Thymus (tissue), 14 donors: Measurements from ENCODE around the gene TDRD5. TPM values are rescaled to one million over a fixed set of nuclear protein-coding genes. Genes with fewer than 3 reads are reported as not detected.

Experiments
- DNase-seq, 9 donors: peaks; one replicate each; pipeline ENCODE4 v3.0.0-alpha.2; 2013; ENCODE audit warnings: low spot score in 9 of 9, low read depth in 6 of 9, missing footprints in 1 of 9
- H3K27ac ChIP-seq, 2 donors: one replicate each; pipeline ENCODE4 v1.5.1; 2013; ENCODE audit warnings: control low read depth in 1 of 2, low read depth in 1 of 2, low read length in 1 of 2, mild to moderate bottlenecking in 1 of 2, moderate library complexity in 1 of 2
- H3K27me3 ChIP-seq, 2 donors: one replicate each; pipeline ENCODE4 v1.5.1; 2013; ENCODE audit warnings: low read length in 1 of 2; ENCODE audit not compliant: control insufficient read depth in 2 of 2, insufficient read depth in 1 of 2
- H3K36me3 ChIP-seq, 2 donors: one replicate each; pipeline ENCODE4 v1.5.1; 2013; ENCODE audit warnings: low read length in 1 of 2, mild to moderate bottlenecking in 1 of 2, moderate library complexity in 1 of 2; ENCODE audit not compliant: control insufficient read depth in 2 of 2, insufficient read depth in 2 of 2
- H3K4me1 ChIP-seq, 2 donors: one replicate each; pipeline ENCODE4 v1.5.1; 2013; ENCODE audit warnings: low read length in 2 of 2; ENCODE audit not compliant: control insufficient read depth in 2 of 2, insufficient read depth in 2 of 2
- H3K4me3 ChIP-seq, 2 donors: one replicate each; pipeline ENCODE4 v1.5.1; 2013; ENCODE audit warnings: low read length in 2 of 2, control low read depth in 1 of 2, mild to moderate bottlenecking in 1 of 2
- H3K9me3 ChIP-seq, 2 donors: one replicate each; pipeline ENCODE4 v1.5.1; 2013; ENCODE audit warnings: low read length in 1 of 2, mild to moderate bottlenecking in 1 of 2; ENCODE audit not compliant: control insufficient read depth in 2 of 2, insufficient read depth in 1 of 2
- WGBS: extraction: QIAGEN DNeasy Blood & Tissue Kit; methylation state at CpG from one replicate; pipeline ENCODE4 v1.1.7; 2013; 5-methylcytosine and 5-hydroxymethylcytosine counted together
- long read RNA-seq, 10 donors: transcript quantifications; one replicate each; lab custom pipeline, GENCODE V29; 2026
- polyA plus RNA-seq: library from polyadenylated mRNA; stranded (reverse); fragments of 200-250 nt; gene quantifications from one replicate; pipeline ENCODE4 v1.2.3, GENCODE V29; 2013
- total RNA-seq: library from RNA; stranded (reverse); fragments of 120-200 nt; gene quantifications from one replicate; pipeline ENCODE4 v1.2.4, GENCODE V29; 2013
- donor health status: healthy.

Gene TDRD5, protein sequence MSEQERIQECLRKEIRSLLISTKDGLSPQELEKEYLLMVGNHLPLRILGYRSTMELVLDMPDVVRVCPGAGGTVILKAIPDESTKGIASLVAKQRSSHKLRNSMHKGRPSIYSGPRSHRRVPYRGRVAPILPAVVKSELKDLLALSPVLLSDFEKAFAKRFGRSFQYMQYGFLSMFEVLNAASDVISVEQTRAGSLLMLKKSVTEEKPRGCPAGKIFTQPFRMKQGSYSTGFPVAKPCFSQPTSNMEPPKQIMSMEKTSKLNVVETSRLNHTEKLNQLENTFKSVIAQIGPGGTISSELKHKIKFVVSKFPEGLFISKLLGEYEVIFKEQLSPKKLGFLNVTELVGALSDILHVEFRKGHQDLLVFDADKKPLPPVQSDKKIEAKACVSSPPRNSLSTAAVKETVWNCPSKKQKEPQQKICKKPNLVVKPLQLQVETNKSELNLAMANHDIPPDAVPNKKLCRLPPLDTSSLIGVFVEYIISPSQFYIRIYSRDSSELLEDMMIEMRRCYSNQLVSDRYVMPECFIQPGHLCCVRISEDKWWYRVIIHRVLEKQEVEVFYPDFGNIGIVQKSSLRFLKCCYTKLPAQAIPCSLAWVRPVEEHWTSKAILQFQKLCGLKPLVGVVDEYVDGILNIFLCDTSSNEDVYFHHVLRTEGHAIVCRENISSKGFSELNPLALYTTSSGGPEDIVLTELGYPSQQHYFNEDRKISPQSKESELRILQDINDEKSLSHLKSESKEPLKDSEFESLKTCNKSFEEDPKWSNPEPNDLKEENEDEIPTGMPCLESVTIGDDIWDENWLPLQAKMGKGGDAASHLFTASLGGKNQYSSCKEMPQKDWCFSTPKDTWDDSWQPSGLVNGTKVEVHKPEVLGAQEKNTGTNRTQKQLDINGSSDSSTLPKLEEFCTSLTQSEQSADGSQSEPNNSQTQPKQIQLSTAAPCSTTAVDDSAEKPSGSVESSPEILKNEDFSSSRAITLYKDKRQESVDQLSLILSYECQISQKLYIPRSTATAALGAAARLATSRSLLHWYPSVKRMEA
- 0.52 TPM for total RNA-seq
- polyA plus RNA-seq, result 0.66 TPM
- long read RNA-seq, donor 1, result 0 reads
- long read RNA-seq, donor 2, result 0 reads
- long read RNA-seq, donor 3, result 0 reads
- long read RNA-seq, donor 4, result 0 reads
- long read RNA-seq, donor 5, result 0 reads
- long read RNA-seq, donor 6, result 0 reads
- long read RNA-seq, donor 7, result 0 reads
- long read RNA-seq, donor 8, result 0 reads
- long read RNA-seq, donor 9, result 0 reads
- long read RNA-seq, donor 10, result 0 reads

DNA sequence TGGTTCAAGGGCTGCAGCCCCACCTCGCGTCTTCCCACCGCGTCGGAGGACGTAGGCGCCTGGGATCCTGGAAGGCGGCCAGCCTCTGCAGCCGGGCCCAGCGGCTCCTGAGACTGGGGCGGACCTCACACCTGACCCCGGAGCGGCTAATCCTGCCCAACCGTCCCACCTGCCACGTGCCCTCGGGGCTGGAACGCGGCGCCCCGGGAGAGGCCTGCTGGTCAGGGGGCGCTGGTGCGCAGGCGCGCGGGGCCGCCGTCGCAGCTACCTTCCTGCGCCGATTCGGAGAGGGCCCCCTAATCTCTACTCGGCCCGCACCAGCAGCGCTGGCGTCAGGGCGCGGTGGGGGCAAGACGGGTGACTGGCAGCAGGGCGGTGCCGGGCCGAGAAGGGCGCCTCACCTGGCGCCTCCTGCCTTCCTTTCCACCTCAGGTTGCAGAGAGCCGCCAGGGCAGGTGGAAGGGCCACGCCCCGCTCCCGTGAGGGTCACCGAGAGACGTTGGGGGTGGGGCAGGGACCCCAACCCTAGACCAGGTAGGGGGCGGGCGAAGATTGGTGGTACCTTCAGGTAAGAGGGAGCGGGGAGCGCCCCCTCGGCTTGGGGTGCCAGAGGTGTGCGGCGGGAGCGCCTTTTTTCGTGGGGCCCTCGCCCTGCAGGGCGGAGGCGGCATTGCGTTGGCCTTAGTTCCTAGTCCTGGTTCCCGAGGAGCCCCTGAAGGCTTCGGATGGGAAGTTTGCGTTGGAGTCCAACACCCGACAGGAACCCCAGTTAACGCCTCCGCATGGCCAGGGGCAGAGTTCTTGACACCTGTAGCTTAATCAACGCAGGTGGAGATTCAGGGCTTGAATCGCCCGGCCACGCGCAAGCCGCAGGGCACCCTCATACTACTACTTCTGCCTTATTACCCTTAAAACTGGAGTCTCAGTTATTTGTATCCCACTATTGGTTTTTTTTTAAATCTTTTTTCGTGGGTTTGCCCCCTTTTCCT is at the start of gene TDRD5:
TSS of gene TDRD5 (plus strand) at position 241 of the 989 bp plus-strand sequence. CDS start 784 bp downstream, outside the sequence.
- Histone ChIP-seq H3K4me3 (no peak within 1 kb of the TSS), H3K9me3 (no peaks in the 10 kb centered on the region), H3K36me3 (no peaks in the 10 kb centered on the region), H3K27ac (no peak within 1 kb of the TSS), H3K4me1 (no peaks in the 10 kb centered on the region), H3K27me3 (peaks cover 19 to 42% of the 10 kb centered on the region in 2 donors)
- 21% methylated on average over 75 of the region's 75 CpGs for WGBS
- DNase-seq, result no peak

DNA sequence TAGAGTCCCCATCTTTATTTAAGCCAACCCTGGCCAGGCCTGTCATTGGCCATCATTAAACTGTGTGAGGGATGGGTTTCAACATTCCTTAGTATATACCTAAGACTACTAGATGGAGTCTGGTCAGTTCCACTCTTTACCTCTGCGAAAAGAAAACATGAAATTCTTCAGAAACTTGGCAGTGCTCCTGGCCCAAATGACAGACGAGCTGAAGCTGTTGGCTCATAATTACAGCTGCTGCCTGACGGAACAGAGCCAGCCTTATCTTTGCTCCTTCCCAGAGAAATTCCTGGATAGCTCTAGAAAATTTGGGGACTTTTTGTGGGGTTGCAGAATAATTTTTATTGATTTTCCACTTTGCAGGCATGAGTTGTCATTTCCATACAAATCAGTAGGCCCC is 46.3 kb upstream of the TDRD5 start:
- Histone ChIP-seq H3K27me3 (no peaks in the 10 kb centered on the region), H3K36me3 (no peaks in the 10 kb centered on the region), H3K27ac (no peak overlapping the region), H3K4me1 (no peaks in the 10 kb centered on the region), H3K9me3 (peaks cover 0 to 9% of the 10 kb centered on the region in 2 donors), H3K4me3 (no peak overlapping the region)
- WGBS, result 92% methylated on average over 3 of the region's 3 CpGs
- no peak for DNase-seq

DNA sequence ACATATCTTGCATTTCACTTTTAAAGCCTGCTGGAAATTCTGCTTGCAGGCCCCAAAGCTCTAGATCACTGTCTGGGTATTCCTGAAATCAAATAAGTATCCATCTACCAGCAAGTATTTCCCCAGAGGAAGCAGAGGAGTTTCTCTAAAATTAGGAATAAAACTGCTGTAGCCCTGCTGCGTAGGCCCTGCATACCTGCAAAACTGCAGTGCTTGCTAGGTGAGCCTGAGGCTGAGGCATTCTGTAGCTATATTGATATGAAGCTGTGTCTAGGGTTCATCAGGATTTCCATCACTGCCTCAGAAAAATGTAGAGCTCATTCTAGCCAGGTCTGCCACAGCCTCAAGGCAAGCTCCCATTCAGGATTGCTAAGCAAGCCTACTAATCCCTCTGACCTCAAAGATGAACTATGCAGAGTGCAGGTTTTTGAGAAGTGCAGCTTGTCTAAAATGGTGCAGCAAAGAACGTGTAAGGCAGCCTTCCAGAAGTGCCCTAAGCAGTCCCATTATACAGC is 44.6 kb upstream of the TDRD5 start:
- no peak for DNase-seq
- 75% methylated on average over 2 of the region's 2 CpGs for WGBS
- Histone ChIP-seq H3K27me3 (no peaks in the 10 kb centered on the region), H3K4me1 (no peaks in the 10 kb centered on the region), H3K27ac (no peak overlapping the region), H3K9me3 (no peaks in the 10 kb centered on the region), H3K4me3 (no peak overlapping the region), H3K36me3 (no peaks in the 10 kb centered on the region)

DNA sequence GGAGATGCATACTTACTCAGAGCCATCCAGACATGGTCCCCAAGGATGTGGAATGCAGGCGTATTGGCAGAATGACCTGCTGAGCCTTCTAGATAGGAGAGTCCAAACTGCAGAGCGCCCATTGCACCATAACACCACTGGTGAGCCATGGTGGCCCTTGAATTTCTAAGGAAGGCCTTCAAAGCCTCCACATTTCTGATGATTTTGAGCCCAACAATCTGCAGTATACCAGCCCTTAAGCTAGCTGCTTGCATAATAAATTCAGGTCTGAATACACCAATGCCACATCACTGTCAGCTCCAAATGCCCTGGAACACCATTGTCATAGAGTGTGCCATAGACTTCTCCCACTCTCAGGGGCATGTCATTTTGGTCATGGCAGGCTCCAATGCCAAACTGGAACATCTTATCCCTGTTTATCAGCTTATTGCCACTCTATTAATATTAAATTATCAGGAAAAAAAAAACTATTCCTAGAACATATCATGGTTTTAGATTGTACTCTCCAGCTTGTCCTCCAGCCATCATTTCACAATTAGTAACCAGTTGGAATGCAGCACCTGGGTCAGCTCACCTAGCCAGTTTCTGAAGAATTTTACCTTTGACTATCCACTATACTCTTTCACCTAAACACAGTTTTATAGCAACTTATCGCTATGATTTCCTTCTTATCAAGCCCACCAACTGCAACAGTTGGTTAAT is 42.8 kb upstream of the TDRD5 start:
- Histone ChIP-seq H3K9me3 (no peaks in the 10 kb centered on the region), H3K4me3 (no peak overlapping the region), H3K36me3 (no peaks in the 10 kb centered on the region), H3K27me3 (no peaks in the 10 kb centered on the region), H3K27ac (no peak overlapping the region), H3K4me1 (no peaks in the 10 kb centered on the region)
- 54% methylated on average over 3 of the region's 3 CpGs for WGBS
- no peak for DNase-seq

DNA sequence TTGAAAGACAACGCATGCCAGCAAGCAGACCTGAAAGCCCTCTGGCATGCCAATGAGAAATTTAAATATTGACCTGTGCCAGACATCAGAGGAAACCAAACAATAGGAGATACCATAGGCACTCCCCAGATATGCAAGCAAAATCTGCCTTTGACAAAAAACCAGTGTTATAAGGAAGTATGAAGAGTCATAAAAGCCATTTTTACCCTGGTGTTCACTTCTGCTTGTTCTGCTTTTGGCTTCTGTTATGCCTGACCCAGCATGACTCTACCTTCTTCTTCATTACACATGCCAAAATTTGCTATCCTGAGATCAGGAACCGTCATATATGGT is 42.3 kb upstream of the TDRD5 start:
- H3K4me3 ChIP-seq, result no peak overlapping the region
- WGBS, result 96% methylated on average over 2 of the region's 2 CpGs
- H3K9me3 ChIP-seq, result no peaks in the 10 kb centered on the region
- no peaks in the 10 kb centered on the region for H3K36me3 ChIP-seq
- no peak for DNase-seq
- no peaks in the 10 kb centered on the region for H3K4me1 ChIP-seq
- no peak overlapping the region for H3K27ac ChIP-seq
- H3K27me3 ChIP-seq, result no peaks in the 10 kb centered on the region

DNA sequence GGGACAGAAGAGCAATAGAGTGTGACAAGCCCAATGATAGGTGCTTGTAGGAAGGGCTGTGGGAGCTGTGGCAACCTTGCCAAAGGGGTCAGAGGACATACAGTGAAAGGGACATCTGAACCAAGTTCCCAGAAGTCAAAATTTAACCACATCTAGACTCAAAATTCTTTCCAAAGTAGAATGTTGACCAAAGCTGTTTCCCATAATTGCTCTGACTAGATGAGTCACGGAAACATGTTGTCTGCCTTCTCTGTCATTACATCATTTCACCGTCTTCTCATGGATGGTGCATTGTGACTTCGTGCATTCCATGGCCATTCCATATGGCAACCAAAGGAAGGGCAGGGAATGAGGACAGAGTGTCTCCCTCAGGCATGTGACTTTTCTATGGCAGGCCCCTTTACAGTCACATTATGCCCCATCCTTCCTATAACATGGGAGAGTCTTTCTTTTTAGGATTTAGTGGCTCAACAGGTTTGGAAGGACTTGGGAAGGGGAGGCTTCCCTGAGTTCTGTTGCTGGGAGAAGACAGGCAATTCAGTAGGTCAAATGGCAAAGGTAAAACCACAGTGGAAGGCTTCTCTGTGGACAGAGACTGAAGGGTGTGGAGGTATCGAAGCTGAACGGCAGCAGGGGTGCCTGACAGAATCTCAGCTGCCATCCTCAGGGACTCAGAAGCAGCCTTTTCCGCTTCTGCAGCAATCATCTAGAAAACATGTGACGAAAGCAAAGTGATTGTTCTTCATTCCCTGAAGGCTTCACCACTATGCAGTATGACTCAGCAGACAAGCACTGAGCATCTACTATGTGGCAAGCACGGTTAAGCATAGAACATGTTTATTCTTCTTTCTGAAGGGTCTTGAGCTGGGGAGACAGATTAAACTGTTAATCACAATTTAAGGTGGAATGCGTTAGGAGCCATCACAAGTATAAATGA is 40.6 kb upstream of the TDRD5 start:
- Histone ChIP-seq H3K4me3 (no peak overlapping the region), H3K9me3 (no peaks in the 10 kb centered on the region), H3K27me3 (no peaks in the 10 kb centered on the region), H3K36me3 (no peaks in the 10 kb centered on the region), H3K27ac (no peak overlapping the region), H3K4me1 (no peaks in the 10 kb centered on the region)
- no peak for DNase-seq
- WGBS, result 68% methylated on average over 9 of the region's 9 CpGs

DNA sequence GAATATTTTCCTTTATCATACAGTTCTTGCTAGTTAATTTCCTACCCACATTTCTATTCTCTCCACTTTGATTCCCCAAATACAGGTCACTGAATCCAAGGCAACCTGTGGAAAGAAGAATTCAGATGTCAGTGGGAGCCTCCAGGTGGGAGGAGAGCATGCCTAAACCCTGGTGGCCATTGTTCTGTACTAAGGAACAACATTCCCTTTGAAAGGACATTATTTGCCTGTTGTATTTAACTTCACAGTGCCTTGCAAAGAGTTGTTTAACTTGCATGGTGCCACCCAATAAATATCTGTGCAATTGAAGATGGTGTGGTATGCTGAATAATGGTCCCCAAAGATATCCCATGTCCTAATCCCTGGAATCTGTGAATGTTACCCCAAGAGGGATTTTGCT is 37.2 kb upstream of the TDRD5 start:
- Histone ChIP-seq H3K36me3 (no peaks in the 10 kb centered on the region), H3K27ac (no peak overlapping the region)

More for the DNA sequence above, 37.2 kb upstream of the TDRD5 start:
- no peaks in the 10 kb centered on the region for H3K9me3 ChIP-seq
- H3K4me3 ChIP-seq, result no peak overlapping the region
- no peaks in the 10 kb centered on the region for H3K4me1 ChIP-seq
- no peak for DNase-seq
- H3K27me3 ChIP-seq, result no peaks in the 10 kb centered on the region
